A673 (cell line): ENCODE data around the gene EFNA5.

ENCODE experiments used
- CTCF ChIP-seq: fragments of 300-800, 200-600 bp; sonication (generic); conservative IDR thresholded peaks from 2 replicates; pipeline ENCODE4 v1.5.1; 2017; ENCODE audit warnings: low read depth, mild to moderate bottlenecking, antibody characterized with exemption, low read length, moderate library complexity, mixed read lengths
- EZH2 ChIP-seq: fragments of 200-600 bp; sonication (generic); IDR thresholded peaks from 2 replicates; pipeline ENCODE4 v1.6.1; 2017; ENCODE audit warnings: borderline replicate concordance, low read depth, mild to moderate bottlenecking, mixed read lengths, antibody characterized with exemption, low read length; ENCODE audit not compliant: poor library complexity, severe bottlenecking

GRCh38 chr5:107532169-107532878, 138.4 kb downstream of the EFNA5 start:
- TF ChIP-seq CTCF = no peak
- no peak for TF ChIP-seq EZH2
